HK-2 (cell line): ENCODE results near the gene PROSER2.

Experiments
- DNase-seq: peaks from one replicate; pipeline ENCODE4 v3.0.0-alpha.2; 2018; ENCODE audit not compliant: unreplicated experiment

Gene PROSER2, protein sequence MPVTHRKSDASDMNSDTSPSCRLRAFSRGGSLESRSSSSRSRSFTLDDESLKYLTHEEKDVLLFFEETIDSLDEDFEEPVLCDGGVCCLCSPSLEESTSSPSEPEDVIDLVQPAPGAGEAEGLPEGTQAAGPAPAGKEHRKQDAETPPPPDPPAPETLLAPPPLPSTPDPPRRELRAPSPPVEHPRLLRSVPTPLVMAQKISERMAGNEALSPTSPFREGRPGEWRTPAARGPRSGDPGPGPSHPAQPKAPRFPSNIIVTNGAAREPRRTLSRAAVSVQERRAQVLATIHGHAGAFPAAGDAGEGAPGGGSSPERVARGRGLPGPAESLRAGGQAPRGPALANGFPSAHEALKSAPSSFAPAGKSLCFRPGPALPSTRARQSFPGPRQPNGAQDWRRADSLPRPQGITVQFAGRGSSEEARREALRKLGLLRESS

DNA sequence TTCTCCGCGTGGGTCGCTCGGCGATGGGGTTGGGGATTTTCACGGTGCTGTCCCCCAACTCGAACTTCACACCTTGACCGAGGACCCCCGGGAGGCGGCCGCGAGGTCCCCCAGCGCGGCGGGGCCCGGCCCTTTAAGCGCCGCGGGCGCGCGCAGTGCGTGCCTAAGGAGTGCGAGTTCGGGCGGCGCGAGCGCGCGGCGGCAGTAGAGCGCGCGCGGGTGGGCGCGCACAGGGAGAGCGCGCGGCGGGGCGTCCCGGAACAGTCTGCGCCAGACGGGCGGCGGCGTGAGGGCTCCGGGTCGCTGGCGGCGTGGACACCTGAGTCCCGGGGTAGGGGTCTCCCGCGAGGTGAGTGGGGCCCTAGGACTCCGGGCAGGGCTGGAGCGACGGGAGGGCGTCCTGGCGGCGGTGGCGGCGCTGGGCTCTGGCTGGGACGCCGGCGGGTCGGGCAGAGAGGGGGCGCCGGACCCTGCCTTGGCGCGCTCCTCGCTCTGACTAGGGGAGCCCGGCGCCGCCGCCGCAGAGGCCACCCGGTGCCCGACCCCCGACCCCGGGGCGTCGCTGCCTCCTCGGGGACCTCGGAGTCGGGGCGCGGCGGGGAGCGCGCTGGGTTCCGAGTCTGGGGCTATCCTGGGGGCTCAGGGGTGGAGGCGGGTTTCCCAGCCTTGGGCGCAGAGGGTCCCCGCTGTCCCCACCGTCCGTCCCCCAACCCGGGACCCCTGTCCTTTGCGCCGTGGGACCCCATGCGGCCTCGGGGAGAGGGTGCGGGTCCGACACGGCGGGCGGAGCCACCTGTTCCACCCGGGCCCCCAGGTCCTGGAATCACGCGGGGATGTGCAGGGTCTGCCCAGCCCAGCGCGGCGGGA is at the start of gene PROSER2:
TSS of gene PROSER2 (plus strand) at position 235 of the 867 bp plus-strand sequence. CDS start 28,722 bp downstream, outside the sequence.
- peak; percentile 27 for DNase-seq

GRCh38 chr10:11773761-11774441 is 49.3 kb upstream of the PROSER2 start:
- no peak for DNase-seq

DNA sequence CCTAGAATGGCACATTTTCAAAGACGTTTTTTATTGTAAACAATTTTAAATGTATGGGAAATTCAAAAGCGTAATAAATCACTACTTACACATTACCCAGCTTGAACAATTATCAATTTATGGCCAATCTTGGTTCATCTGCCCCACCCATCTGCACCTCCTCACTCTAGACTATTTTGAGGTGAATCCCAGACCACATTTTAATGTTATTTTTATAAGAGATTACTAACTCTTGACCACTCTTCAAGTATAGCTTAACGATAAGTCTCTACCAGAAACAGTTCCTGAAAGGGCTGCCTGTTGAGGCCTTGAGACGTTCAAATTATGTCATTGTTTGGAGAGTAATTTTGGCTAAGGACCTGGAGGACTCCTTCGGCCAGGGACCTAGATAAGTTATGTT is 47.7 kb upstream of the PROSER2 start:
- DNase-seq: no peak

DNA sequence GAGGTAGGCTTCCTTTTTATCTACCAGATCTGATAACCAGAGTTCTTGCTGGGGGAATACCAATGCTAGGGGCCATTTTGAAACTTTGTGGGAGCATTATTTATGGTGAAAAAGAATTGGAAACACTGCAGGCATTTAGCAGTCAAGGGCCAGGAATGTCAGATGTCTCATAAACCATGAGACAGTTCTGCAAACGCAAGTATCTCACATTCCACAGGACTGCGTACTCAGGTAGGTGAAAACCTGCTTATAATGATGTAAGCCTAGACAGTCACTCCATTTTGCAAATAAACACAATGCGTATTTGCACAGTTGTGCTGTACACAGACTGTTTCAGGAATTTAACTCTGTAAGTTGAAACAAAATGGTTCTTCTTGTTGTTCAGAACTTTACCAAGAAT is 47.1 kb upstream of the PROSER2 start:
- no peak for DNase-seq

- DNase-seq: no peak
Observed at GRCh38 chr10:11781114-11781513, 42.0 kb upstream of the PROSER2 start.

GRCh38 chr10:11782793-11783557 is 40.2 kb upstream of the PROSER2 start:
- no peak for DNase-seq

GRCh38 chr10:11783558-11783865 is 39.6 kb upstream of the PROSER2 start:
- no peak for DNase-seq

DNA sequence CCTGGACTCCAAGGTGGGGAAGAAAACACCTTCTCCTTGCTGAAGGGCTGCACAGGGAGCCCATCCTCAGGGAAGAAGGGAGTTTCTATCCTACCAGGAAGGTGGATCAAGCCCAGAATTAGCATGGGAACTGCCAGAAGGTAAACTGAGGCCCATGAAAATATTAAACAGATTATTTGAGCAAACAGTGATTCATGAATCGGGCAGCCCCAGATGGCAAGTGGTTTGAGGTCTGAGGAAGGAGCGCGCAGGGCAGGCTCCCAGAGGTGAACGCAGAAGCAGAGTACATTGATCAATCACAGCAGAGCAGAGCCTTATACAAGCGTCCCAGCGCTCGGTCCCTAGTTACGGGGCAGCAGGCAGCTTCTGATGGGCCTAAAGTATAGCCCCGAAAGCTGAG is 35.8 kb upstream of the PROSER2 start:
- no peak for DNase-seq

DNA sequence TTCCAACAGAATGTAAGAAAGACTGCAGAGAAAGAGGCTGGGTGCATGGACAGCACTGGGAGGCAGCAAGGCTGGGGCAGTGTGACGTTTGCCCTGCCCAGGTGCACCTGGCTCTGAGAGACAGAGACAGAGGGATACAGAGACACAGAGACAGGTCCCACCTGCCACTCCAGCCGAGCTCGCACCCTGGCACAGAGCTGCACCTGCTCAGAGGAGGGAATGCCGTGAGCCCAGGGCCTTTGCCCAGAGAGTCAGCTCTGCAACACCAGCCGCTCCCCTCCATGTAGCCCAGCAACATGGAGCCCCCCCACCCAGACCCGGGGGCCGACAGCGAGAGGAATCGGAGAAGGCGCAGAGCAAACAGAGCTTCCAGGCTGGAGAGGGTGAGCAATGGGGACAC is 35.3 kb upstream of the PROSER2 start:
- DNase-seq: no peak

DNA sequence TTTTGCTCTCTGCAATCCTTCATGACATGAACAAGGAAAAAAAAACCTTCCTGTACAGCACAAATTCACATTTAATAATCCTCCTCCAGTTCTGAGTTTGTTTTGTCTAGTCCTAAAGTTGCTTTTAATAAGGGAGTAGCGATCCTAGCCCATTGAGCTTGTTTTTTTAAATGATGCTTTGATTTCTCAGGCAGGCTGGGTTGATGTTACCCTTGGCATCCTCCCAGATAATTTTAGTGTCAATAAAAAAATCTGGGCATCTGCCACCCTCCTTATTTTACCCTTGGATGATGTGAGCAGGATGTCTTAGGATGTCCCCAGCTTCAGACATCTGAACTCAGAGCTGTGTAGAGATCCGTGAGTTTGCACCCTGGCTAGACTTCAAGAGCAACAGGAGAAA is 33.9 kb upstream of the PROSER2 start:
- no peak for DNase-seq

GRCh38 chr10:11789956-11790355 is 33.2 kb upstream of the PROSER2 start:
- no peak for DNase-seq

DNA sequence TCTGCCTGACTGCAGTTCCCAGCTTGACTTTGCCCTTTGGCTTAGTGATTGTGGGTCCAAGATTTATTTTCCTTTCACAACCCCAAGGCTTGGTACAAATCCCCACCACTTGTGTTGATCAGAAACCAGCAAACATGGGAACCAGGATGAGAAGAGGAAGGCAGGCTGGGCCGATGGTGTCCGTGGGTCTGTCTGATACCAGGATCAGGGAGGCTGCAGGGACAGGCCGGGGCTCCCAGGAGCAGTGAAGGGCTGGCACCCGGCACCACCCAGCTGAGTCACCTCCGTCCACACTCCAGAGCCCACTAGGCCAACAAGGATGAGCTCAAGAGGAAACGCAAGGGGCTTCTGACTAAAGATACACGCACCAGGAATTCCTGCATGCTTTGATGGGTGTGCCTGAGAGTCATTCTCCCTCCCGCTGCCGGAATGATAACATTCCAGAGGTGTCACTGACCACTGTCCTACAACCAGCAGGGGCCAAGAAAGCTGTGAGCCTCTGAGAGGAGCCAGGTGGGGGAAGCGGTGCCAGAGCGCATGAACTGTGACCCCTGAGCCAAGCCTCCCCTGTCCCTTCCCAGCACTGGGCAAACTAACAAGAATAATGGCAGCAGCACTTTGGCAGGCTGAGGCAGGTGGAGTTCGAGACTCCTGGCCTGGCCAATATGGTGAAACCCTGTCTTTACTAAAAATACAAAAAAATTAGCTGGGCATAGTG is 29.2 kb upstream of the PROSER2 start:
- peak; percentile 85 for DNase-seq

DNA sequence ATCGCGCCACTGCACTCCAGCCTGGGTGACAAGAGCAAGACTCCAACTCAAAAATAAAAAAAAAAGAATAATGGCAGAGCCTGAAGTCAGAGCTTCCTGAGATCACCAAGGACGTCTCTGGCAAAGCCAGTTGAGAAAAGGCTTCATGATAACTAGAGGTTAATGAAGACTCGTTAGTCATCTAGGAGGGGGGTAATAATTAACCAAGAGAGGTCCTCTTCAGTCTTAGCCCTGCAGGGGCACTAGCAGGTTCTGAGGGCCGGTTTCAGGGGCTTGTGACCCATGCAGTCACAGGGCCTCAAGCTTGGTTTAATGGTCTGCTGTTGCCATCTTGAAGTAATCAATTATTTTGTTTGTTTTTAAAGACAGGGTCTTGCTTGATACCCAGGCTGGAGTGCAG is 28.6 kb upstream of the PROSER2 start:
- DNase-seq: peak; percentile 18

DNA sequence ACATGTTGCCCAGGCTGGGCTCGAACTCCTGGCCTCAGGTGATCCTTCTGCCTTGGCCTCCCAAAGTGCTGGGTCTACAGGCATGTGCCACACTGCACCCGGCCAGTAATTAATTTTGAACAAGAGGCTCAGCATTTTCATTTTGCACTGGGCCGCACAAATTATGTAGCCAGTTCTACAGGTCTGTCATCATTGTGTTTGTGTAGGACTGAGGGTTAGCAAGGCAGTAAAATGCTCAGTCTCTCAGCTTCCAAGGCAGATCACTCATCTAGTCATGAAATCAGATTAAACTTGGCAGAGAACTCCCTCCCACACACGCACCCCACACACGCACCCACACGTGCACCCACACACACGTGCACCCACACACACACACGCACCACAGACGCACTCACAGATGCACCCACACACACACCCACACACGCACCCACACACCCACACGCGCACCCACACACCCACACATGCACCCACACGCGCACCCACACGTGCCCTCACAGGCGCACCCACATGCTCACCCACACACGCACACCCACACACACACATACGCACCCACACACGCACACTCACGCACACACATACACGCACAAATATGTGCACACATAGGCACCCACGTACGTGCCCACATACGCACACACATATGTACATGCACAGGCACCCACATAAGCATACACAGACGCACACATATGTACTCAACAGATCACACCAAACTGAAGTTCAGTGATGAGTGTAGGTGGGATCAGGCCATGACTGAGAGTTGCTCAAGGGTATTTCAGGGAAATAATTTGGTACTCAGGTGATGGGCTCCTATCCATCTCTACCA is 27.8 kb upstream of the PROSER2 start:
- no peak for DNase-seq

DNA sequence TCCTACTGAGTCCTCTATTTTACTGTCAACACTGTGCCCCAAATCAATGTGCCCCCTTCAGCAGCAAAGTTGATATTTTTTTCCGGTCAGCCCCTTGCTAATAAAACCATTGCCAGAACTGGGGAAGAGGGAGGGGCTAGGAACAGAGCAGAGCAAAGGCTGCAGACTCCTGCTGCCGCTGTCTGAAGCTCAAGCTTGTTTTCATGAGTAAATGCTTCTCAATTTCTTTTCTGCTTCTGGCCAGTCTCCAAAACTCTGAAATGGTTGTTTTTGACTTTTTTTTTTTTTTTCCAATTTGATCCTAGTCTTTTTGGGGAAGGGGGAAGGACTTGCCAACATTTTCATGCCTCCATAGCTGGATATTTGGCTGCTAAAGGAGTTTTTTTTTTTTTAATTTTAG is 26.7 kb upstream of the PROSER2 start:
- no peak for DNase-seq

DNA sequence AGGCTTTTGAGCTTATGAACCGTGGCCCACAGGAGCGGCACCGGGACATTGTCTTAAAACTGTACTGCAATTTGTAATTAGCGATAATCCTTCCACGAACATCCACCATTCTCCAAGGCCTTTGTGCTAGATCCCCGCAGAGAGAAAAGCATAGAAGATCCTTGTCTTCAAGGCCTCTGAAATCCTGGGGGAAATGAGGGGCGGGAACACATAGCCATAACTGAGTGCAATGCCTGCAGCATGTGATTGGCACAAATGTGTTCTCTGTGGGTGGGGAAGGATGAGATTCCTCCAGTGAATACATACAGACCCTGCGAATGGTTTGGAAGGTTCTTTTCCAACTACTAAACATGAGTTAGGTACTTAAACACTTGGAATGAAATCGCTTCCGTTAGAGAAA is 25.9 kb upstream of the PROSER2 start:
- no peak for DNase-seq

GRCh38 chr10:11797847-11798633 is 25.1 kb upstream of the PROSER2 start:
- DNase-seq: no peak

DNA sequence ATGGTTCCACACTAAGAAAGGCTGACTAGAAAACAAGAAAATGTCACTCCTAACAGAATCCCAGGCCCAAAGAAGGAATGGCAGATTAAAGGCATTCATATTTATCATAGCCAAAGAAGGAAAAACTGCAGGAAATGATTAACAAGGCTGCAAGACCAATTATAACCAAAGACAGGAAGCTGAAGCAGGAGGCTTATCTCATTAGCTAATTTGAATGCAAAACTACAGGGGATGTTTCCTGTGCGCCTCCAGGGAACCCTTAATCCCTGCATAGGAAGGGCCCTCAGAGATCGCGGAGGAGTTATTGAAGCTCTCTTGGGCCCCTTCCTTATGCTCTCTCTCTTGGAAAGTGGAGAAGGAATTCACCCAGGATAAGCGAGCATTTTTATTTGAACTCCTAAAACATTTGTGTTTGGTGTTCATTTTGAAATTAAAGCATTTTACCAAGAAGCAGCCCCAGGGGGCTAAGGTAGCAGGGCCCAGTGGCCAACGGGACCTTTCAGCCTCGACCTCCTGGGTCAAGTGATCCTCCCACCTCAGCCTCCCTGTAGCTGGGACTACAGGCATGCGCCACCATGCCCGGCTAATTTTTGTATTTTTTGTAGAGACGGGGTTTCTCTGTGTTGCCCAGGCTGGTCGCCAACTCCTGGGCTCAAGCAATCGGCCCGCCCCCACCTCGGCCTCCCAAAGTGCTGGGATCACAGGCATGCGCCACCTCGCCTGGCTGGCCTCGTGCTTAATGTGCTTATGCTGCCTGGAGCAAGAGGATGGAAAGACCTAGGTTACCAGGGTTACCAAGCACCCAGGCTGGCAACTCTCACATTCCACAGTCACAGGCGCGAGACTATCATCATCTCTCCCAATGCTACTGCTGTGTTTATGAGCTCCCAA is 24.1 kb upstream of the PROSER2 start:
- DNase-seq: no peak
